ENCODE data around the gene CCDC13. TPM values are rescaled to one million over a fixed set of nuclear protein-coding genes. Genes with fewer than 3 reads are reported as not detected.
A peak's percentile ranks its signal among the peaks of the same experiment; 100 is the strongest.

CCDC13 gene
- total RNA-seq, 1 donor from 2014 or later, result 1.2 TPM

- DNase-seq (ENCODE audit: low read depth), result peak; percentile 63
These were observed 26.3 kb upstream of the CCDC13 start for GRCh38 chr3:42799376-42799775.

GRCh38 chr3:42796332-42796885 is 23.4 kb upstream of the CCDC13 start:
- no peak for DNase-seq (ENCODE audit: low read depth)

GRCh38 chr3:42795621-42796181 is 22.6 kb upstream of the CCDC13 start:
- DNase-seq (ENCODE audit: low read depth), result no peak

- no peak for DNase-seq (ENCODE audit: low read depth)
These were observed 17.7 kb upstream of the CCDC13 start for GRCh38 chr3:42790714-42791229.

GRCh38 chr3:42786631-42787030 is 13.6 kb upstream of the CCDC13 start:
- DNase-seq (ENCODE audit: low read depth), result no peak

GRCh38 chr3:42786212-42786611 is 13.2 kb upstream of the CCDC13 start:
- no peak for DNase-seq (ENCODE audit: low read depth)

GRCh38 chr3:42780892-42781700 is 8.0 kb upstream of the CCDC13 start:
- peak; percentile 78 for DNase-seq (ENCODE audit: low read depth)

GRCh38 chr3:42780398-42780797 is 7.3 kb upstream of the CCDC13 start:
- no peak for DNase-seq (ENCODE audit: low read depth)

GRCh38 chr3:42778644-42779043 is 5.6 kb upstream of the CCDC13 start:
- DNase-seq (ENCODE audit: low read depth), result peak; percentile 91

- no peak for DNase-seq (ENCODE audit: low read depth)
These were observed 327 bp upstream of the CCDC13 start for GRCh38 chr3:42773409-42773751.

GRCh38 chr3:42771271-42771670 is 1.8 kb downstream of the CCDC13 start:
- DNase-seq (ENCODE audit: low read depth), result no peak

- no peak for DNase-seq (ENCODE audit: low read depth)
These were observed 3.4 kb downstream of the CCDC13 start for GRCh38 chr3:42769477-42770131.

- DNase-seq (ENCODE audit: low read depth), result no peak
These were observed 8.3 kb downstream of the CCDC13 start for GRCh38 chr3:42764561-42765295.

GRCh38 chr3:42764115-42764514 is 8.9 kb downstream of the CCDC13 start:
- DNase-seq (ENCODE audit: low read depth), result no peak

- no peak for DNase-seq (ENCODE audit: low read depth)
These were observed 10.0 kb downstream of the CCDC13 start for GRCh38 chr3:42763021-42763420.

GRCh38 chr3:42762046-42762724 is 10.9 kb downstream of the CCDC13 start:
- no peak for DNase-seq (ENCODE audit: low read depth)

GRCh38 chr3:42758126-42758525 is 14.9 kb downstream of the CCDC13 start:
- no peak for DNase-seq (ENCODE audit: low read depth)

GRCh38 chr3:42756681-42757213 is 16.3 kb downstream of the CCDC13 start:
- DNase-seq (ENCODE audit: low read depth), result no peak

GRCh38 chr3:42755681-42756578 is 17.1 kb downstream of the CCDC13 start:
- no peak for DNase-seq (ENCODE audit: low read depth)
